ENCODE measurements around the gene MBNL1. TPM values are rescaled to one million over a fixed set of nuclear protein-coding genes. Genes with fewer than 3 reads are reported as not detected.

MBNL1 gene
- total RNA-seq, 2 donors from 2014 or later, result 149 to 191 TPM

- DNase-seq, result no peak
- H3K27me3 ChIP-seq, result no peaks in the 10 kb centered on the region
- H3K27ac ChIP-seq, result no peak overlapping the region
- no peak overlapping the region for H3K4me3 ChIP-seq
- no peaks in the 10 kb centered on the region for H3K9me3 ChIP-seq
- TF ChIP-seq, protein P1, sequence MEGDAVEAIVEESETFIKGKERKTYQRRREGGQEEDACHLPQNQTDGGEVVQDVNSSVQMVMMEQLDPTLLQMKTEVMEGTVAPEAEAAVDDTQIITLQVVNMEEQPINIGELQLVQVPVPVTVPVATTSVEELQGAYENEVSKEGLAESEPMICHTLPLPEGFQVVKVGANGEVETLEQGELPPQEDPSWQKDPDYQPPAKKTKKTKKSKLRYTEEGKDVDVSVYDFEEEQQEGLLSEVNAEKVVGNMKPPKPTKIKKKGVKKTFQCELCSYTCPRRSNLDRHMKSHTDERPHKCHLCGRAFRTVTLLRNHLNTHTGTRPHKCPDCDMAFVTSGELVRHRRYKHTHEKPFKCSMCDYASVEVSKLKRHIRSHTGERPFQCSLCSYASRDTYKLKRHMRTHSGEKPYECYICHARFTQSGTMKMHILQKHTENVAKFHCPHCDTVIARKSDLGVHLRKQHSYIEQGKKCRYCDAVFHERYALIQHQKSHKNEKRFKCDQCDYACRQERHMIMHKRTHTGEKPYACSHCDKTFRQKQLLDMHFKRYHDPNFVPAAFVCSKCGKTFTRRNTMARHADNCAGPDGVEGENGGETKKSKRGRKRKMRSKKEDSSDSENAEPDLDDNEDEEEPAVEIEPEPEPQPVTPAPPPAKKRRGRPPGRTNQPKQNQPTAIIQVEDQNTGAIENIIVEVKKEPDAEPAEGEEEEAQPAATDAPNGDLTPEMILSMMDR (IDR thresholded peaks at IDR 0.05), result no peak
- peaks cover 2% of the 10 kb centered on the region for H3K4me1 ChIP-seq
- H3K9ac ChIP-seq (ENCODE audit: low read depth in 2 of 2, low read length in 2 of 2), result no peak overlapping the region
- no peaks in the 10 kb centered on the region for H3K36me3 ChIP-seq
- intact Hi-C loops (cut with DNase I), result no loop called here
Measured at GRCh38 chr3:152384412-152384811, 115.7 kb downstream of the MBNL1 start.

DNA sequence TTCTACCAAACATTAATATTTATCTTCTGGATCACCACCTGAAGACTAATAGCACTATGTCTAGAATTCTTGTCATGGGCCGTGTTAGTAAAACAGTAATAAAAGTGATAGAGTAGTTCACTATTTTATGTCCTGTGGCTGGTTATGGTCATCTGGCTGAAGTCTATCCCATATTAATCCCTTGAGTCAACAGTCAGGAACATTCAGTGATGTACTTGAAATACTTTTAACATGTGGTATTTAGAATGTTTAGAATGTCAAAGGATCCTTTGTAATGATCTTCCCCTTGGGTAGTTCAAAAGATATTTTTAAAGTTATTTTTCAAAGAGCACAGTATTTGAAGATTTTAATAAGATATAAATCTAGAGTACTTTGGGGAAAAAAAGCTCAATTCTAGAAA, 117.0 kb downstream of the MBNL1 start:
- DNase-seq, result no peak
- Histone ChIP-seq H3K9me3 (no peaks in the 10 kb centered on the region), H3K36me3 (no peaks in the 10 kb centered on the region), H3K27me3 (no peaks in the 10 kb centered on the region), H3K4me3 (no peak overlapping the region), H3K9ac (ENCODE audit: low read depth in 2 of 2, low read length in 2 of 2) (no peak overlapping the region), H3K27ac (no peak overlapping the region), H3K4me1 (peaks cover 2% of the 10 kb centered on the region)
- intact Hi-C loops (cut with DNase I), result no loop called here
- TF ChIP-seq, protein P1 (IDR thresholded peaks at IDR 0.05), result no peak

DNA sequence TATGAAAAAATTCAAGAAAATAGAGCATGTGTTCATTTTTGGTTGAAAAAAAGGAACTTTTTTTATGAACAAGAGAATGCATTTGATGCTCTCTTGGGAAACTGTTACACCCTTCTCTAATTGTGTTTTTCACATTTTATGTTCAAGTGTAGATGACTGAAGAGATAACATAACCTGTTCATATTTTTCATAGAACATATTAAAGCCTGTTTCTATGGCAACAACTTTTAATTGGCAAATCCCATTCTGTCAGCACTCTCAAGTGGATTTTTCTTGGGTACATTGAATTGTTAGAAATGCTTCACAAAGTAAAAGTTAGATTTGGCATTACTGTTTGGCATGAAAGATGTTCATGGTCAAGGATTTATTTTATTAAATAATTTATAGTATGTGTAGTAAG, 117.5 kb downstream of the MBNL1 start:
- no peaks in the 10 kb centered on the region for H3K36me3 ChIP-seq
- no peak for DNase-seq
- no peak overlapping the region for H3K27ac ChIP-seq
- intact Hi-C loops (cut with DNase I), result no loop called here
- TF ChIP-seq, protein P1 (IDR thresholded peaks at IDR 0.05), result no peak
- no peak overlapping the region for H3K9ac ChIP-seq (ENCODE audit: low read depth in 2 of 2, low read length in 2 of 2)
- no peaks in the 10 kb centered on the region for H3K9me3 ChIP-seq
- no peaks in the 10 kb centered on the region for H3K27me3 ChIP-seq
- H3K4me3 ChIP-seq, result no peak overlapping the region
- H3K4me1 ChIP-seq, result peaks cover 2% of the 10 kb centered on the region

DNA sequence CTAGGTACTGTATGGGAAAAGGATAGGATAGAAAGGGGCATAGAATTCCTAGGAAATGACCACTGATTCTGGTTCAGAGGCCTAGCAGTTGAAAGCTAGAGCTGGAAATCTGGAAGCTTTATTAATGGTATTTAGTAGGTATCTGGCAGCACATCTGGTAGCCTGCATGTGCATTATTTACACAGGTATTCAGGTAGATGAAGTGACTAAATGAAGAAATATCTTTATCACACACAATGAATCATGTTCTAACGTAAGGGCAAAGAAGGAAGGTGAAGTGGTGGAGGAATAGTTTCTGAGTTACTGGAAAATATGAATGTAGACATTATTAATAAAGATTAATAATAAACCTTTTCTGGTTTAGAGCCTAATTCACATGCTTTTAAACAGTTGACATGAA, 119.9 kb downstream of the MBNL1 start:
- H3K36me3 ChIP-seq, result no peaks in the 10 kb centered on the region
- intact Hi-C loops (cut with DNase I), result no loop called here

DNA sequence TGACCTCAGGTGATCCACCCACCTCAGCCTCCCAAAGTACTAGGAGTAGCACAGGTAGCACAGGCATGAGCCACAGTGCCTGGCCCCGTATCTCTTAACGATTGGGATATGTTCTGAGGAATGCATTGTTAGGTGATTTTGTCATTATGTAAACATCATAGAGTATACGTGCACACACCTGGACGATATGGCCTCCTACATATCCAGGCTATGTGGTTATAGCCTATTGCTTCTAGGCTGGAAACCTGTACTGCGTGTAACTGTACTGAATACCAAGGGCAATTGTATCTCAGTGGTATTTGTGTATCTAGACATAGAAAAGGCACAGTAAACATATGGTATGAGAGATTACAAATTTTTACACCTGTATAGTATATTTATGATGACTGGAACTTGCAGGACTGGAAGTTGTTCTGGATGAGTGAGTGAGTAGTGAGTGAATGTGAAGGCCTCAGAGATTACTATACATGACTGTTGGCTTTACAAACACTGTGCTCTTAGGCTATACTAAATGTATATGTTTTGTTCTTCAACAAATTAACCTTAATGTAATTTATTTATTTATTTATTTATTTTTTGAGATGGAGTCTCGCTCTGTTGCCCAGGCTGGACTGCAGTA, 120.7 kb downstream of the MBNL1 start:
- H3K36me3 ChIP-seq, result no peaks in the 10 kb centered on the region
- H3K4me1 ChIP-seq, result no peaks in the 10 kb centered on the region
- no peaks in the 10 kb centered on the region for H3K9me3 ChIP-seq
- no peaks in the 10 kb centered on the region for H3K27me3 ChIP-seq
- TF ChIP-seq, protein P1 (IDR thresholded peaks at IDR 0.05), result no peak
- H3K27ac ChIP-seq, result no peak overlapping the region
- no peak overlapping the region for H3K4me3 ChIP-seq
- intact Hi-C loops (cut with DNase I), result no loop called here
- DNase-seq, result no peak
- H3K9ac ChIP-seq (ENCODE audit: low read depth in 2 of 2, low read length in 2 of 2), result no peak overlapping the region

More for the DNA sequence above, 119.9 kb downstream of the MBNL1 start:
- no peak overlapping the region for H3K27ac ChIP-seq
- no peaks in the 10 kb centered on the region for H3K9me3 ChIP-seq
- no peak overlapping the region for H3K9ac ChIP-seq (ENCODE audit: low read depth in 2 of 2, low read length in 2 of 2)
- no peaks in the 10 kb centered on the region for H3K4me1 ChIP-seq
- no peaks in the 10 kb centered on the region for H3K27me3 ChIP-seq
- TF ChIP-seq, protein P1 (IDR thresholded peaks at IDR 0.05), result no peak
- H3K4me3 ChIP-seq, result no peak overlapping the region
- DNase-seq, result no peak
